ENCODE measurements around the gene TSACC. TPM values are rescaled to one million over a fixed set of nuclear protein-coding genes. Genes with fewer than 3 reads are reported as not detected.
"Not testable (repeated sequence)": the region's sequence is repeated elsewhere in the genome, so short reads cannot be mapped to it uniquely, and the experiment has no call there.

Gene TSACC
- total RNA-seq, 2 experiments from 2014 or later = 0.25 to 0.83 TPM

DNA sequence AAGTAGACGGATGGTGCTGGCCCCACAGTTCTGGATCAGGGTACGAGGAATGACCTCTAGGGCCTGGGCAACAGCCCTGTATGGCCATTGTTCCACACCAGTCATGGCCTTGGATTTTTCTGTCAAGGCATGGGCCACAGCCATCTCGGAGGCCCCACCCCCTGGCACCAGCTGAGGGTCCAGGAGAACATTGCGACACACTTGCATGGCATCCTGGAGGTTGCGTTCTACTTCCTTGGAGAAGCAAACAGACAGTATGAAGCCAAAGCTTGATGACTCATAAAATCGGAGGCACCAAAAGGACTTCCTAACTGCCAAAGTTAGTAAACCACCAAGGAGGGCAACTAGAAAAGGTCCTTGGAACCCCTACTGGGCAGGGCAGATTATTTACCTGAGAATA lies 27.4 kb upstream of the TSACC start:
- Mint-ChIP-seq H3K36me3 (ENCODE audit: low read depth) (peaks cover 52% of the 10 kb centered on the region), H3K27ac (no peak overlapping the region), H3K9me3 (ENCODE audit: low read depth) (no peaks in the 10 kb centered on the region), H3K4me1 (no peaks in the 10 kb centered on the region), H3K27me3 (no peaks in the 10 kb centered on the region), H3K4me3 (no peak overlapping the region)
- ATAC-seq (no peak), DNase-seq (no peak)
- POLR2A ChIA-PET = no interaction called here
- CTCF ChIA-PET = interaction anchor here (0.7 to 1.8 kb wide), 5 partner anchors 9 to 165 kb away, joined by 3 to 6 read pairs (median 3); partner anchors contain the start of gene TMEM79
- intact Hi-C loops (cut with DNase I, micrococcal nuclease) = loop anchor here in 1 of 2 experiments (10.0 kb wide), 1 partner anchor 166 kb away; no protein-coding TSS in a partner anchor

DNA sequence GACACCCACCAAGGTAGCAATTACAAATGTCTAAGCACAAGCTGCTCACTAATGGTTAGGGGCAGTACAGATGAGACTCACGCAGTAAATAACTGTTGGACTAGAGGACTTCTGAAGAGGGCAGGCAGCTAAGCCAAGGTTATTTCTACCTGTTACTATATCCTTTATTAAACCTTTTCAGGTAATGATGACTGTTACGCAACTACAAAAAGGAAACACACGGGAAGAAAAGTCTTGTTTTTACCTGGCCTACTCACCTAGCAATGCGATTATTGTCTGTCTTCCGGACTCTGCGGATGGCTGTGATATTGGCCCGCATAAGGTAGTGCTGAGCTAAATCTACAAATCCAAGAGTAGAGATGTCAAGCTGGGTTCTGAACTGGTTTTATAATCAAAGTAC lies 21.4 kb upstream of the TSACC start:
- ChIA-PET POLR2A (no interaction called here), CTCF (interaction anchor here (0.7 to 1.8 kb wide), 5 partner anchors 13 to 228 kb away, joined by 3 to 5 read pairs (median 3); no protein-coding TSS in a partner anchor)
- DNase-seq (no peak), ATAC-seq (no peak)
- no peaks in the 10 kb centered on the region for H3K4me1 Mint-ChIP-seq
- H3K27me3 Mint-ChIP-seq = no peaks in the 10 kb centered on the region
- no peaks in the 10 kb centered on the region for H3K9me3 Mint-ChIP-seq (ENCODE audit: low read depth)
- H3K4me3 Mint-ChIP-seq = no peak overlapping the region
- H3K27ac Mint-ChIP-seq = no peak overlapping the region
- peaks cover 58% of the 10 kb centered on the region for H3K36me3 Mint-ChIP-seq (ENCODE audit: low read depth)
- intact Hi-C loops (cut with DNase I, micrococcal nuclease) = loop anchor here in 1 of 2 experiments (10.0 kb wide), 1 partner anchor 172 kb away; no protein-coding TSS in a partner anchor

DNA sequence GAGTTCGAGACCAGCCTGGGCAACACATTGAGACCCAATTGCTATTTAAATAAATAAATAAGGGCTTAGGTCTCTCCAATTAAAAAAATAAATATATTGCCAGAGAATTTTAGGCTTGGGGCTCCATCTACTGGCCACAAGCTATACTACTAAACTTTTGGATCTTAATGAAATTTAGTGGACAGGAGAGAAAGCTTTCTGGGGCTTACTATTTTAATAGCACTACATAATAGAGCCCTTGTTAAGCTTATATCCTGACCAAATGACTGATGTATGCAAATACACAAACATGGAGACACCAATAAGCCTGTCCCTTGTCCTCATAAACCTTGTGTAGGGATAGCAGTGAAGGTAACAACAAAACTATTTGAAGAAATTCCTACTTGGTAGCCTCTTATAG lies 18.7 kb upstream of the TSACC start:
- H3K4me1 Mint-ChIP-seq = no peaks in the 10 kb centered on the region
- peaks cover 58% of the 10 kb centered on the region for H3K36me3 Mint-ChIP-seq (ENCODE audit: low read depth)
- no peaks in the 10 kb centered on the region for H3K9me3 Mint-ChIP-seq (ENCODE audit: low read depth)
- ATAC-seq (no peak), DNase-seq (peak; percentile 38)
- H3K4me3 Mint-ChIP-seq = no peak overlapping the region
- H3K27ac Mint-ChIP-seq = no peak overlapping the region
- no peaks in the 10 kb centered on the region for H3K27me3 Mint-ChIP-seq
- ChIA-PET CTCF (interaction anchor here (0.7 to 2.8 kb wide), 19 partner anchors 9 to 289 kb away, joined by 3 to 13 read pairs (median 5); partner anchors contain the start of genes CCT3, TMEM79 and TSACC), POLR2A (no interaction called here)
- intact Hi-C loops (cut with DNase I, micrococcal nuclease) = loop anchor here (1.0 to 10.0 kb wide), 4 partner anchors 173 to 229 kb away; no protein-coding TSS in a partner anchor

DNA sequence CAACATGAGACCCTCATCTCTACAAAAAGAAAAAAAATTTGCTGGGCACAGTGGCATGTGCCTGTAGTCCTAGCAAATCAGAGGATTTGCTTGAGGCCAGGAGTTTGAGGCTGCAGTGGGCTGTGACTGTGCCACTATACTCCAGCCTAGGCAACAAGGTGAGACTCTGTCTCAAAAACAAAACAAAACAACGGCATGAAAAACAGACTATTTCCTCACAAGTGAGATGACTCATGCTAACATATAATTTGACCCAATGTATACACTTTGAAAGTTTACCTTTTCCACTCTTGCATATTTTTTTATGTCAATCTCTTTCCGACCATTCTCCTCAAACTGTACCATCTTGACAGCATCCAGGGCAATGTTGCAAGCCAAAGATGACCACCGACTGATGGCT lies 17.8 kb upstream of the TSACC start:
- ATAC-seq (no peak), DNase-seq (no peak)
- no peaks in the 10 kb centered on the region for H3K9me3 Mint-ChIP-seq (ENCODE audit: low read depth)
- H3K4me3 Mint-ChIP-seq = no peak overlapping the region
- H3K27me3 Mint-ChIP-seq = no peaks in the 10 kb centered on the region
- POLR2A ChIA-PET = no interaction called here
- H3K4me1 Mint-ChIP-seq = no peaks in the 10 kb centered on the region
- H3K27ac Mint-ChIP-seq = no peak overlapping the region
- intact Hi-C loops (cut with DNase I, micrococcal nuclease) = loop anchor here in 1 of 2 experiments (1.0 kb wide), 1 partner anchor 179 kb away; no protein-coding TSS in a partner anchor
- CTCF ChIA-PET = interaction anchor here (1.0 to 1.8 kb wide), 4 partner anchors 13 to 289 kb away, joined by 3 to 5 read pairs (median 4); no protein-coding TSS in a partner anchor
- H3K36me3 Mint-ChIP-seq (ENCODE audit: low read depth) = peaks cover 59% of the 10 kb centered on the region

DNA sequence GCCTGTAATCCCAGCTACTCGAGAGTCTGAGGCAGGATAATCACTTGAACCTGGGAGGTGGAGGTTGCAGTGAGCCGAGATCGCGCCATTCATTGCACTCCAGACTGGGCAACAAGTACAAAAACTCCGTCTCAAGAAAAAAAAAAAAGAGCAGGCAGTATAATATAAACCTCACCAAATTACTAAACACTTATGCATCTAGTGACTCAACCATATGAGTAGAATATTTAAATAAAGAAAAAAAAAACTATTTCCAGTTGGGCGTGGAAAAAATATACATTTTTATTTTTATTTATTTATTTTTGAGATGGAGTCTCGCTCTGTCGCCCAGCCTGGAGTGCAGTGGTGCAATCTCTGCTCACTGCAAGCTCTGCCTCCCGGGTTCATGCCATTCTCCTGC lies 15.1 kb upstream of the TSACC start:
- ChIA-PET CTCF (interaction anchor here (0.7 to 1.5 kb wide), 3 partner anchors 13 to 178 kb away, joined by 3 read pairs; no protein-coding TSS in a partner anchor), POLR2A (interaction anchor here (0.6 kb wide), 1 partner anchor 19 kb away, joined by 3 read pairs; no protein-coding TSS in a partner anchor)
- peaks cover 51% of the 10 kb centered on the region for H3K36me3 Mint-ChIP-seq (ENCODE audit: low read depth)
- H3K9me3 Mint-ChIP-seq (ENCODE audit: low read depth); intact Hi-C loops (cut with DNase I, micrococcal nuclease); H3K4me3 Mint-ChIP-seq; H3K27ac Mint-ChIP-seq; H3K4me1 Mint-ChIP-seq; DNase-seq; H3K27me3 Mint-ChIP-seq; ATAC-seq: not testable (repeated sequence)

DNA sequence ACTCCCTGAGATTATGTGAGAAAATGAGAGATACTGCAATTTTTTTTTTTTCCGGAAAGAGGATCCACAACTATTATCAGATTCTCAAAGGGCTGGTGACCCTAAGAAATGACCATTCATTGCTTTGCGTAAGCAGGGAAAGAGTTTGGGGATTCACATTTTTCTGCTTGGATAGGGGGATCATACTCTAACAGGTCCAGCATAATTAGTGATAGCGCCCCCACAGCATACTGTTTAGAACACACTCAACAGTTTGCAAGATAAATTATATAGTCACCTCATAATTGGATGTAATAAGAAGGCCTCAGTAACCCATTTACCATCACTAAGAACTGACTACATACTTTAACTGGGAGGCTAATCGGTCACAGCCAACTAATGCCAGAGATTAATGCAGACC lies 2.1 kb upstream of the TSACC start:
- peaks cover 46% of the 10 kb centered on the region for H3K36me3 Mint-ChIP-seq (ENCODE audit: low read depth)

DNA sequence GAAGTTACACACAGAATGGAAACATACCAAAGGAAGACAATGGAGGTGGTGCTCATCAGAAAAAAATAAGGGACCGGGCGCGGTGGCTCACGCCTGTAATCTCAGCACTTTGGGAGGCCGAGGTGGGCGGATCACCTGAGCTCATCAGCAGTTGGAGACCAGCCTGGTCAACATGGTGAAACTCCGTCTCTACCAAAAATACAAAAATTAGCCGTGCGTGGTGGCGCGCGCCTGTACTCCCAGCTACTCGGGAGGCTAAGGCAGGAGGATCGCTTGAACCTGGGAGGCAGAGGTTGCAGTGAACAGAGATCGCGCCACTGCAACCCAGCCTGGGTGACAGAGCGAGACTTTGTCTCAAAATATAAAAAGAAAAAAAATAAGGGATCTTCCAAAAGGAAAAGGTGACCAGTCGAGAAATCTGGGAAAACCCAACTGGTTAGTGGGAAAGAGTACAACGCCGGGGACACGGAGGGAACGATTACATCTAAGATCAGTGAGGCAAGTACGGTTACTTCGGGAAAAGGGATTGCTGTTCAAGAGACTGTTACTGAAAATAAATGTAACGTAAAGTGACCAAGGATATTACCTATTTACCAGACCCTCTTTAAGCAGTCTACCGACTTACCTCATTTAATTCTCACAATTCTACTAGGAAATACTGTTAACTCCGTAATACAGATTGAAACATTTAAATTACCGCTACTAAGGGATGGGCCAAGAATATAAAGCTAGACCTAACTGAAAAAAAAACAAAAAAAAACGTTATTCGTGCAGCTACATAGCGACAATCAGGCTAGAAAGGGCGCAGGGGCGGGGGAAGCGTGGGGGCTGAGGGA lies 1.1 kb upstream of the TSACC start:
- Mint-ChIP-seq H3K27me3 (no peaks in the 10 kb centered on the region), H3K36me3 (ENCODE audit: low read depth) (peaks cover 43% of the 10 kb centered on the region), H3K27ac (peak overlapping the region; percentile 96), H3K4me3 (peak overlapping the region; percentile 98), H3K9me3 (ENCODE audit: low read depth) (no peaks in the 10 kb centered on the region), H3K4me1 (peaks cover 29% of the 10 kb centered on the region)
- ChIA-PET CTCF (interaction anchor here (0.6 to 1.6 kb wide), 16 partner anchors 9 to 1143 kb away, joined by 3 to 8 read pairs (median 3); partner anchors contain the start of genes MEF2D and SMG5), POLR2A (interaction anchor here (0.6 to 0.7 kb wide), 4 partner anchors 55 to 91 kb away, joined by 3 read pairs; partner anchors contain the start of gene SMG5)
- intact Hi-C loops (cut with DNase I, micrococcal nuclease) = loop anchor here in 1 of 2 experiments (5.0 kb wide), 2 partner anchors 190 to 425 kb away; partner anchors contain the start of gene RIT1
- DNase-seq (peak; percentile 17), ATAC-seq (no peak)

More for the DNA sequence above, 2.1 kb upstream of the TSACC start:
- intact Hi-C loops (cut with DNase I, micrococcal nuclease) = loop anchor here in 1 of 2 experiments (5.0 kb wide), 2 partner anchors 189 to 424 kb away; partner anchors contain the start of gene RIT1
- ATAC-seq (no peak), DNase-seq (no peak)
- peaks cover 29% of the 10 kb centered on the region for H3K4me1 Mint-ChIP-seq
- H3K27ac Mint-ChIP-seq = peak overlapping the region; percentile 96
- H3K27me3 Mint-ChIP-seq = no peaks in the 10 kb centered on the region
- H3K4me3 Mint-ChIP-seq = peak overlapping the region; percentile 98
- ChIA-PET POLR2A (interaction anchor here (0.6 kb wide), 1 partner anchor 11 kb away, joined by 3 read pairs; no protein-coding TSS in a partner anchor), CTCF (interaction anchor here (0.5 to 1.6 kb wide), 8 partner anchors 10 to 209 kb away, joined by 3 to 8 read pairs (median 3); no protein-coding TSS in a partner anchor)
- no peaks in the 10 kb centered on the region for H3K9me3 Mint-ChIP-seq (ENCODE audit: low read depth)

DNA sequence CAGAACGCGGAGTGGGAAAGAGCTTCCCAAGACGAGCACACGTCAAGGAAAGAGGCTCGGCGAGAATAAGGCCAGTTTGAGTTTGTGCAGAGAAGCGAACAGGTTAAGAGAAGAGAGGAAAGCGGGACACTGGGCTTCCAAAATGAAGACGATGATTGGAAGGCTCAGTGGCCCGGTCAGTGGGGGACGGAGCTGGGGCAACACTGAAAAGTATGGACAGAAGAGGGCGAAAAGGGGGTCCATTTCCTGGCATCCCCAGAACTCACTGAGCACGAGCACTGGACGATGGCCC lies 492 bp upstream of the TSACC start:
- H3K4me1 Mint-ChIP-seq = peaks cover 29% of the 10 kb centered on the region
- no peaks in the 10 kb centered on the region for H3K9me3 Mint-ChIP-seq (ENCODE audit: low read depth)
- peaks cover 42% of the 10 kb centered on the region for H3K36me3 Mint-ChIP-seq (ENCODE audit: low read depth)
- CTCF ChIA-PET = interaction anchor here (0.5 to 1.1 kb wide), 9 partner anchors 10 to 1144 kb away, joined by 3 to 5 read pairs (median 3); partner anchors contain the start of genes MEF2D and SMG5
- peak overlapping the region; percentile 98 for H3K4me3 Mint-ChIP-seq
- intact Hi-C loops (cut with DNase I, micrococcal nuclease) = loop anchor here (1.0 to 5.0 kb wide), 17 partner anchors 18 to 593 kb away; partner anchors contain the start of genes KHDC4 (in 2 of the 2), SMG5 (in 2 of the 2), ISG20L2 (in 1 of the 2) and MEF2D (in 1 of the 2)
- DNase-seq (no peak), ATAC-seq (no peak)
- POLR2A ChIA-PET = interaction anchor here (0.6 kb wide), 1 partner anchor 70 kb away, joined by 3 read pairs; no protein-coding TSS in a partner anchor
- no peaks in the 10 kb centered on the region for H3K27me3 Mint-ChIP-seq
- peak overlapping the region; percentile 96 for H3K27ac Mint-ChIP-seq

DNA sequence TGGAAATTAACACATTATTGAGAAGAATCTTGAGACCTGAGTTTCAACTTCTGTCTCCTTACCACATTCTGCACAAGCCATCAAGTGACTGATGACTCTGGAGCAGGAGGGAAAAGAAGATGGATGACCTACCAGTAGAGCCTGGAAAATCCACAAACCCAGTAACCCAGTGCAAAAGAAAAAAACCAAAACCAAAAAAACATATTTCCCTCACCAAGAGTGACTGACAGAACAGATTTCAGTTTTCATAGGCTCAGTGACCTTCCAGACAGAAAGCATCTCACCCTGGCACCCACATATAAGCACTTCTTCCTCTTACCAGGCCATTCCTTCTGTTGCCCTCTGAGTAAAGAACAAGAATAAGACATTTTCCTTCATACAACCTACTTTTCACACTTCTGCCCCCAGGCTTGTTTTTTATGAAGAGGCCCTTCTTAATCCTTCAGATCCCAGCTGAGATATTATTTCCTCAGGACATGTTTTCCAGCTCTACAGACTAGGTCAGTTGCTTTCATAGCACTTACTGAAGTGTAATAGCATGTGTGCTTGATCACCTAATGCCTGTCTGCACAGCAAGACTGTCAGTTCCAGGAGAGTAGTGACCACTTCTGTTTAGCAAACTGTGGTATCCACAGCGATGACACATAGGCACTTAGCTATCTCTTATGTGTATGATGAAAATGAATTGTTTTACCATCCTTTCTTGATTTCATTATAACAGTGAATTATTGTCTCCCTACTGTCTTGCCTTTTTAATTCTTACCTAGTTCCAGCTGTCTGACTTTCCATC lies 4.0 kb downstream of the TSACC start:
- no peak for ATAC-seq
- Mint-ChIP-seq H3K27me3 (peaks cover 4% of the 10 kb centered on the region), H3K36me3 (ENCODE audit: low read depth) (peaks cover 2% of the 10 kb centered on the region), H3K9me3 (ENCODE audit: low read depth) (no peaks in the 10 kb centered on the region), H3K4me3 (no peak overlapping the region), H3K27ac (no peak overlapping the region), H3K4me1 (peaks cover 5% of the 10 kb centered on the region)
- no peak for DNase-seq
- POLR2A ChIA-PET = no interaction called here
- CTCF ChIA-PET = interaction anchor here (1.1 to 1.3 kb wide), 3 partner anchors 14 to 43 kb away, joined by 3 to 6 read pairs (median 5); no protein-coding TSS in a partner anchor
- intact Hi-C loops (cut with DNase I, micrococcal nuclease) = no loop called here

DNA sequence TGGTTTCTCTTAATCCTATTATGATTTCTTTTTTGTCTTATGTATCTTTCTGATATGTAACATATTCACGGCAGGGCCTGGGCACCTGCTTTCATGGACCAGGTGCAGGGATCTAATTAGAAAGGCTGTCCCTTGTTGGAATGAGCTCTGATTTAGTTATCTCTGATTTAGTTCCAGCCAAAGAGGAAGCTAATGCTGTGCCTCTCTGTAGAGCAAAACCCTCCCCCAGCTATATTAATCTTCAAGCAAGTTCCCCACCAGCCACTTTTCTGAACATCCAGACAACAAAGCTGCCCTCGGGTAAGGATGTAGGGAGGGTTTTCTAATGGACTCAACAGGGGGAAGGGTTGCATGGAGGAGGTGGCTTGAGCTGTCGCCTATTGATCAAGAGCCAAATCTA lies 6.1 kb downstream of the TSACC start:
- ATAC-seq (no peak), DNase-seq (no peak)
- POLR2A ChIA-PET = no interaction called here
- Mint-ChIP-seq H3K4me1 (no peaks in the 10 kb centered on the region), H3K27ac (no peak overlapping the region), H3K4me3 (no peak overlapping the region), H3K9me3 (ENCODE audit: low read depth) (no peaks in the 10 kb centered on the region), H3K27me3 (peaks cover 7% of the 10 kb centered on the region), H3K36me3 (ENCODE audit: low read depth) (no peaks in the 10 kb centered on the region)
- CTCF ChIA-PET = interaction anchor here (1.2 kb wide), 1 partner anchor 12 kb away, joined by 3 read pairs; no protein-coding TSS in a partner anchor
- intact Hi-C loops (cut with DNase I, micrococcal nuclease) = no loop called here

All from activated CD4-positive, alpha-beta T cell treated with anti-CD3 and anti-CD28 coated beads for 36 hours (primary cell).